ENCODE data around the gene UCKL1. TPM values are rescaled to one million over a fixed set of nuclear protein-coding genes. Genes with fewer than 3 reads are reported as not detected.

The UCKL1 gene
- total RNA-seq, 1 donor from 2014 or later: 33.4 TPM

DNA sequence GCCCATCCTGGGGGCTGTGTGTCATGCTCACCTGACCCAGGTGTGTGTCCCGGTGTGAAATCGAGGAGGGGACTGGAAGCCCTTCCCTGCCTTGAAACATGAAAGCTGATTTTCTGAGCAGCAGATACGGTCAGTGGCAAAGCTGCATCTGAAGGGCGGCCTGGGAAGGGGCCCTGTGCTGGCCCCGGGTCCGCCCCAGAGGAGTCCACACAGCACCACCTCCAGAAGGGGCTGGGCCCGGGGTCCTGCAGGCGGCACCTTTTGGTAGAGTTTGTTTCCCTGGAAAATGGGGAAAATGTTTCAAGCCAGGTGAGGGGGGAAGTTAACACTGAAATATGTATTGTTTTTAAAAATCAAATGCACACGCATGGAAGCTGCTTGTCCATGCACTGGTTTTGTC lies 20.8 kb downstream of the UCKL1 start:
- peaks cover 39% of the 10 kb centered on the region for H3K79me2 ChIP-seq (ENCODE audit: insufficient read depth, low read length)
- FAIRE-seq (no peak), DNase-seq (ENCODE audit: low read depth) (no peak)
- TF ChIP-seq, protein P1, sequence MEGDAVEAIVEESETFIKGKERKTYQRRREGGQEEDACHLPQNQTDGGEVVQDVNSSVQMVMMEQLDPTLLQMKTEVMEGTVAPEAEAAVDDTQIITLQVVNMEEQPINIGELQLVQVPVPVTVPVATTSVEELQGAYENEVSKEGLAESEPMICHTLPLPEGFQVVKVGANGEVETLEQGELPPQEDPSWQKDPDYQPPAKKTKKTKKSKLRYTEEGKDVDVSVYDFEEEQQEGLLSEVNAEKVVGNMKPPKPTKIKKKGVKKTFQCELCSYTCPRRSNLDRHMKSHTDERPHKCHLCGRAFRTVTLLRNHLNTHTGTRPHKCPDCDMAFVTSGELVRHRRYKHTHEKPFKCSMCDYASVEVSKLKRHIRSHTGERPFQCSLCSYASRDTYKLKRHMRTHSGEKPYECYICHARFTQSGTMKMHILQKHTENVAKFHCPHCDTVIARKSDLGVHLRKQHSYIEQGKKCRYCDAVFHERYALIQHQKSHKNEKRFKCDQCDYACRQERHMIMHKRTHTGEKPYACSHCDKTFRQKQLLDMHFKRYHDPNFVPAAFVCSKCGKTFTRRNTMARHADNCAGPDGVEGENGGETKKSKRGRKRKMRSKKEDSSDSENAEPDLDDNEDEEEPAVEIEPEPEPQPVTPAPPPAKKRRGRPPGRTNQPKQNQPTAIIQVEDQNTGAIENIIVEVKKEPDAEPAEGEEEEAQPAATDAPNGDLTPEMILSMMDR (IDR thresholded peaks at IDR 0.05; ENCODE audit: insufficient read depth, low read depth, low read length): no peak
- no peak for TF ChIP-seq EZH2 (IDR thresholded peaks at IDR 0.05; ENCODE audit: insufficient read depth, low read length)
- H2AFZ ChIP-seq (ENCODE audit: low read depth, low read length): no peak overlapping the region
- H3K9me3 ChIP-seq (ENCODE audit: insufficient read depth, low read depth, low read length): no peaks in the 10 kb centered on the region
- H3K4me1 Mint-ChIP-seq (ENCODE audit: low read depth, unreplicated experiment): peaks cover 3% of the 10 kb centered on the region
- H3K4me1 ChIP-seq (ENCODE audit: insufficient read depth, low read length): no peaks in the 10 kb centered on the region
- no peak overlapping the region for H3K4me2 ChIP-seq (ENCODE audit: low read length)
- H3K27me3 Mint-ChIP-seq (ENCODE audit: low read depth, unreplicated experiment): no peaks in the 10 kb centered on the region
- no peaks in the 10 kb centered on the region for H3K27me3 ChIP-seq (ENCODE audit: insufficient read depth, low read length)
- H3K36me3 ChIP-seq (ENCODE audit: insufficient read depth, low read length): peaks cover 6% of the 10 kb centered on the region
- H3K27ac ChIP-seq (ENCODE audit: low read depth, low read length): no peak overlapping the region
- no peak overlapping the region for H3K4me3 ChIP-seq (ENCODE audit: insufficient read depth, low read depth, low read length)
- no peaks in the 10 kb centered on the region for H3K9me3 Mint-ChIP-seq (ENCODE audit: unreplicated experiment)
- H3K9ac ChIP-seq (ENCODE audit: low read length): no peak overlapping the region
- H3K27ac Mint-ChIP-seq (ENCODE audit: unreplicated experiment): no peak overlapping the region
- H3K36me3 Mint-ChIP-seq (ENCODE audit: low read depth, unreplicated experiment): peaks cover 10% of the 10 kb centered on the region
- peaks cover 74% of the 10 kb centered on the region for H4K20me1 ChIP-seq (ENCODE audit: insufficient read depth, low read length)
- H3K4me3 Mint-ChIP-seq (ENCODE audit: unreplicated experiment): no peak overlapping the region

DNA sequence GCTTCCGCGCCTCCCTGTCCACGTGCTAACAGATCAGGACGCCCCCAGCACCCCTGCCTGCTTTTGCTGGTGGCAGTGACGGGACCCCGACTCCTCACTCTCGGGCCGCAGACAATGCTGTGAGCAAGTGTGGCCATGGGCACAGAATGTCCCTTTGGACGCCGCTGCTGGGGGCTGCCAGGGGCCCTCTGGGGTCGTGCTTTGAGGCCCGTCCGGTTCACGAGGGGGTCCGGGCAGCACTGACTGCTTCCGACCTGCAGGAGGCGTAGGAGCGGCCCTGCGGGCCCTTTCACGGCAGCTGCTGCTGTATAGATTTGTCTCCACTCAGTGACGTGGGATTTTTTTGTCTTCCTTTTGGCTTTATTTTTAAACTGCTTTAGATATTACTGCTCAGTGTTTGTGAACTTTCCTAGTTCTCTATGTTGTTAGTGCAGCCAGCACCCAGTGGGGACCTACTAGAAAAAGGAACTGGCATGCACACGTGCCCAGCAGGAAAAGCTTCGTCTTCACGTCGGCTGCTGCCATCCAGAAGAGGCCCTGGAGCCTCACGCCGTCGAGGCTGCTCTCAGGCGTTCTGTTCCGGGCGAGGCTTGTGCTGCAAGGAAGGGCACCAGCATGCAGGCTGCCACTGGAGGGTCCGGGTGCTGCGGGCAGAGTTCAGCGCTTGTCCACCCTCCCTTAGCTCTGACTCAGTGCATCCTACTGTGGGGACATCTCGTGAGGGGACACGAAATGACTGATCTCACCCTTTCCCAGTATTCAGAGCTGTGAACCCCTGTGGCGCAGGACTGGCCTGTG lies 21.7 kb downstream of the UCKL1 start:
- Mint-ChIP-seq H3K4me3 (ENCODE audit: unreplicated experiment) (no peak overlapping the region), H3K27ac (ENCODE audit: unreplicated experiment) (peak overlapping the region; percentile 58), H3K4me1 (ENCODE audit: low read depth, unreplicated experiment) (peaks cover 3% of the 10 kb centered on the region), H3K9me3 (ENCODE audit: unreplicated experiment) (no peaks in the 10 kb centered on the region), H3K27me3 (ENCODE audit: low read depth, unreplicated experiment) (no peaks in the 10 kb centered on the region), H3K36me3 (ENCODE audit: low read depth, unreplicated experiment) (peaks cover 10% of the 10 kb centered on the region)
- FAIRE-seq: no peak
- Histone ChIP-seq H3K9me3 (ENCODE audit: insufficient read depth, low read depth, low read length) (no peaks in the 10 kb centered on the region), H3K27me3 (ENCODE audit: insufficient read depth, low read length) (no peaks in the 10 kb centered on the region), H3K4me2 (ENCODE audit: low read length) (no peak overlapping the region), H4K20me1 (ENCODE audit: insufficient read depth, low read length) (peaks cover 71% of the 10 kb centered on the region), H3K36me3 (ENCODE audit: insufficient read depth, low read length) (peaks cover 6% of the 10 kb centered on the region), H3K79me2 (ENCODE audit: insufficient read depth, low read length) (peaks cover 34% of the 10 kb centered on the region), H2AFZ (ENCODE audit: low read depth, low read length) (no peak overlapping the region), H3K4me1 (ENCODE audit: insufficient read depth, low read length) (no peaks in the 10 kb centered on the region), H3K27ac (ENCODE audit: low read depth, low read length) (no peak overlapping the region), H3K9ac (ENCODE audit: low read length) (no peak overlapping the region), H3K4me3 (ENCODE audit: insufficient read depth, low read depth, low read length) (no peak overlapping the region)
- TF ChIP-seq EZH2 (IDR thresholded peaks at IDR 0.05; ENCODE audit: insufficient read depth, low read length): no peak
- TF ChIP-seq, protein P1 (IDR thresholded peaks at IDR 0.05; ENCODE audit: insufficient read depth, low read depth, low read length): no peak
- no peak for DNase-seq (ENCODE audit: low read depth)

DNA sequence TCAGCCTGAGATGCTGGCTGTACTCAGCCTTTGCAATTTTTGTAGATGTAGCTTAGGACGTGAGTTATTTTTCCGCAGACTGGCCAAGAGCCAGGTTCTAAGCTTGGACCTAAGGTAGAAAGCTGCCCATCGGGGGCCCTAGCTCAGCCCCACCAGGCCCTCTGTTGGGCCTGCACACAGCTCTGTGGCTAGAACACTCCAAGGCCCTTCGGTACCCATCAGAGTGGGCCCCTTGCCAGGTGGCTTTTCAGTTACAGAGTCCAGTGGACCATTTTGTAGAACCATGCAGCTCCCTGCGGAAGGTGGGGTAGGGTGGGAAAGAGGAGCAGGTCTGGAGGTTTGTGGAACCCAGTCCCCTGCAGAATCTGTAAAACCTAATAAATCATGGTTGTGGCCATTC lies 22.6 kb downstream of the UCKL1 start:
- no peaks in the 10 kb centered on the region for H3K9me3 Mint-ChIP-seq (ENCODE audit: unreplicated experiment)
- Histone ChIP-seq H3K27ac (ENCODE audit: low read depth, low read length) (no peak overlapping the region), H3K4me1 (ENCODE audit: insufficient read depth, low read length) (no peaks in the 10 kb centered on the region), H3K4me2 (ENCODE audit: low read length) (no peak overlapping the region), H2AFZ (ENCODE audit: low read depth, low read length) (no peak overlapping the region), H3K36me3 (ENCODE audit: insufficient read depth, low read length) (peaks cover 7% of the 10 kb centered on the region), H3K27me3 (ENCODE audit: insufficient read depth, low read length) (no peaks in the 10 kb centered on the region), H3K4me3 (ENCODE audit: insufficient read depth, low read depth, low read length) (no peak overlapping the region), H3K79me2 (ENCODE audit: insufficient read depth, low read length) (peaks cover 37% of the 10 kb centered on the region), H3K9me3 (ENCODE audit: insufficient read depth, low read depth, low read length) (no peaks in the 10 kb centered on the region), H4K20me1 (ENCODE audit: insufficient read depth, low read length) (peaks cover 77% of the 10 kb centered on the region), H3K9ac (ENCODE audit: low read length) (no peak overlapping the region)
- H3K4me3 Mint-ChIP-seq (ENCODE audit: unreplicated experiment): no peak overlapping the region
- no peak for DNase-seq (ENCODE audit: low read depth)
- H3K4me1 Mint-ChIP-seq (ENCODE audit: low read depth, unreplicated experiment): peaks cover 3% of the 10 kb centered on the region
- no peak for TF ChIP-seq EZH2 (IDR thresholded peaks at IDR 0.05; ENCODE audit: insufficient read depth, low read length)
- TF ChIP-seq, protein P1 (IDR thresholded peaks at IDR 0.05; ENCODE audit: insufficient read depth, low read depth, low read length): no peak
- H3K27ac Mint-ChIP-seq (ENCODE audit: unreplicated experiment): no peak overlapping the region
- peaks cover 10% of the 10 kb centered on the region for H3K36me3 Mint-ChIP-seq (ENCODE audit: low read depth, unreplicated experiment)
- no peak for FAIRE-seq
- H3K27me3 Mint-ChIP-seq (ENCODE audit: low read depth, unreplicated experiment): no peaks in the 10 kb centered on the region

Data from astrocyte (in vitro differentiated cells and primary cell).